Measurements from ENCODE around the gene ZNF180. TPM values are rescaled to one million over a fixed set of nuclear protein-coding genes. Genes with fewer than 3 reads are reported as not detected.

The ZNF180 gene
- total and polyA plus RNA-seq, 2 experiments from 2014 or later: 6.9 to 10.5 TPM

GRCh38 chr19:44451687-44452086 is 48.6 kb downstream of the ZNF180 start (continued):
- TF ChIP-seq ZNF462 (CRISPR knock-in tag; IDR thresholded peaks at IDR 0.05): no peak

- Mint-ChIP-seq H3K27ac (peak within 1 kb of the TSS; percentile 92), H3K9me3 (peaks cover 67% of the 10 kb centered on the region), H3K27me3 (ENCODE audit: insufficient read depth, low read depth, poor library complexity) (peaks cover 15% of the 10 kb centered on the region), H3K4me3 (peak within 1 kb of the TSS; percentile 99), H3K36me3 (ENCODE audit: low read depth) (peaks cover 59% of the 10 kb centered on the region), H3K4me1 (0 out of 3 replicates have a peak, but pooled peaks cover 4% of the 10 kb centered on the region)
- no peaks in the 10 kb centered on the region for H3F3A ChIP-seq (replicated peaks; ENCODE audit: low read depth)
- ATAC-seq: peak; percentile 100
- H3K79me2 ChIP-seq (replicated peaks; ENCODE audit: insufficient read depth): 0 out of 2 replicates have a peak, but pooled peaks cover 13% of the 10 kb centered on the region
- peak within 1 kb of the TSS; percentile 84 for H3K4me2 ChIP-seq
- TF ChIP-seq ETS1 (IDR thresholded peaks at IDR 0.05) (peak; percentile 98), POLR2AphosphoS5 (IDR thresholded peaks at IDR 0.05; ENCODE audit: low read depth) (peak; percentile 82), REST (IDR thresholded peaks at IDR 0.05; ENCODE audit: unreplicated experiment) (no peak), CREB1 (CRISPR knock-in tag; IDR thresholded peaks at IDR 0.05; ENCODE audit: low read depth) (peak; percentile 90), EZH2phosphoT487 (IDR thresholded peaks at IDR 0.05; ENCODE audit: unreplicated experiment) (no peak)
- H3K4me3 ChIP-seq: peak within 1 kb of the TSS; percentile 71
- DNase-seq (ENCODE audit: low spot score): peak; percentile 99
- H3K9me2 ChIP-seq (ENCODE audit: insufficient read depth): peaks cover 4% of the 10 kb centered on the region
- no peaks in the 10 kb centered on the region for H3K27me3 ChIP-seq (ENCODE audit: insufficient read depth)
- no peaks in the 10 kb centered on the region; the same call in 1 of the 2 replicates for H4K20me1 ChIP-seq (replicated peaks; ENCODE audit: insufficient read depth)
- no peaks in the 10 kb centered on the region; the same call in 1 of the 2 replicates for H3K36me3 ChIP-seq (ENCODE audit: insufficient read depth)
- H3K4me1 ChIP-seq (ENCODE audit: insufficient read depth): peaks cover 6% of the 10 kb centered on the region; the same call in 1 of the 2 replicates
- H2AFZ ChIP-seq: peak within 1 kb of the TSS; percentile 80; the same call in 1 of the 2 replicates
- no peak within 1 kb of the TSS for H3K27ac ChIP-seq (ENCODE audit: low read depth)
These were observed 52.2 kb downstream of the ZNF180 start, which contains the start of gene ZNF229 for GRCh38 chr19:44447916-44448674. TSS of gene ZNF229 (minus strand) at chr19:44448472. CDS start at chr19:44442847, 5,625 bp downstream.

Measured in GM23338 (cell line).